Ascending aorta (tissue), 2 donors: ENCODE measurements around the gene M1AP. TPM values are rescaled to one million over a fixed set of nuclear protein-coding genes. Genes with fewer than 3 reads are reported as not detected.

ENCODE experiments used
- DNase-seq, 2 donors: peaks; one replicate each; pipeline ENCODE4 v3.0.0-alpha.2; 2019; ENCODE audit warnings: low spot score in 2 of 2
- H3K27ac ChIP-seq, 2 donors: fragments of 200-600 bp; sonication (generic); one replicate each; pipeline ENCODE4 v1.5.1; 2016 to 2017; ENCODE audit warnings: mild to moderate bottlenecking in 1 of 2
- H3K27me3 ChIP-seq: fragments of 200-600 bp; sonication (generic); one replicate; pipeline ENCODE4 v1.5.1; 2017
- H3K36me3 ChIP-seq, 2 donors: fragments of 200-600 bp; sonication (generic); one replicate each; pipeline ENCODE4 v1.5.1; 2016
- H3K4me1 ChIP-seq, 2 donors: fragments of 200-600 bp; sonication (generic); one replicate each; pipeline ENCODE4 v1.5.1; 2016 to 2017; ENCODE audit warnings: mild to moderate bottlenecking in 1 of 2
- H3K4me3 ChIP-seq, 2 donors: fragments of 200-600 bp; sonication (generic); one replicate each; pipeline ENCODE4 v1.5.1; 2016 to 2017; ENCODE audit warnings: mild to moderate bottlenecking in 1 of 2
- H3K9me3 ChIP-seq, 2 donors: fragments of 200-600 bp; sonication (generic); one replicate each; pipeline ENCODE4 v1.5.1; 2016
- CTCF ChIP-seq, 3 experiments: fragments of 200-600 bp in 2 of 3; fragments of 450-650 bp in 1 of 3; sonication (generic) in 2 of 3; IDR thresholded peaks; one replicate each; pipeline ENCODE4 v1.5.1; 2016 to 2019; ENCODE audit warnings: antibody characterized with exemption in 3 of 3, mild to moderate bottlenecking in 1 of 3, moderate library complexity in 1 of 3
- intact Hi-C: fragments of 100-400 bp; cut with DNase I; formaldehyde crosslinking; loops from one replicate; pipeline ENCODE4 v1.15.1; 2023
- total RNA-seq: library from RNA; depleted of rRNA; stranded (reverse); fragments of >200 nt; gene quantifications from one replicate; pipeline ENCODE4 v1.1.0, GENCODE V29; 2016

Gene M1AP
- total RNA-seq, 1 donor from 2014 or later: not detected

DNA sequence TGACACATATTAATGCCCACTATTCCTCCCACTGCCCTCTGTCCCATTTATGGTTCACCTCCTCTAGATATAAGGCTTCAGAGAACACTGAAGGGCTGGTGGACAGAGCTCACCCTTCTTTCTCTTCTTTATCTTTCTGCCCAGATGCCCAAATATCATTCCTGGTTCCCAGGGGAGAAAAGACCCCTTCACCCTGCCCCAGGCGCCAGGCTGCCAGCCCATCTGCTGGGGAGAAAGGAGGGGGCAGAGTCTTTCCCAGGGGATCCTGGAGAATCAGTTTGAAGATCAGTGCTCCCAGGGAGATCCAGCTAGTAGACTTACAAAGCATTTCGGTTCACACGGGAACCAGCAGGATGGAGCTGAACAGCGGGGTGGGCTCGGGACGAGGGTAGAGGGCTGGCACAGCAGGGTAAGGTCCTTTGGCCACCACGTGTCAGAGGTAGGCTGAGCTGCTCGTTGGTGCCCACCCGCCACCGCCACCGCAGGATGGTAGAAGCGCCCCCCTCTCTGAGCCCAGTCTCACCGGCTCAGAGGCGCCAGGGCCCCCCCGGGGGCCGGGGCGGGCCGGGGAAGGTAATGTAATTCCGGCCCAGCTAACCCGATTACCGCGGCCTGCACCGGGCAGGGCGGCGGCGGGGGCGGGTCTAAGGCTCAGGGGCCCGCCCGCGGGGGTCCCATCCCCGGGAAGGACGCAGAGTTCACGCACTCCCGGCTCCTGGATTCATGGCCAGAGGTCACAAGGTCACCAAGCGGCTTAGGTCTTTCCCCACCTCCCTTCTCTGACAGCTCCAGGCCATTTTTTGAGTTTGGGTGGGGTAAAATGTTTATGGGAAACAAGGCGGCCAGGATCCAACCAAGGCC, 135.2 kb downstream of the M1AP start:
- no peak overlapping the region for H3K27ac ChIP-seq

DNA sequence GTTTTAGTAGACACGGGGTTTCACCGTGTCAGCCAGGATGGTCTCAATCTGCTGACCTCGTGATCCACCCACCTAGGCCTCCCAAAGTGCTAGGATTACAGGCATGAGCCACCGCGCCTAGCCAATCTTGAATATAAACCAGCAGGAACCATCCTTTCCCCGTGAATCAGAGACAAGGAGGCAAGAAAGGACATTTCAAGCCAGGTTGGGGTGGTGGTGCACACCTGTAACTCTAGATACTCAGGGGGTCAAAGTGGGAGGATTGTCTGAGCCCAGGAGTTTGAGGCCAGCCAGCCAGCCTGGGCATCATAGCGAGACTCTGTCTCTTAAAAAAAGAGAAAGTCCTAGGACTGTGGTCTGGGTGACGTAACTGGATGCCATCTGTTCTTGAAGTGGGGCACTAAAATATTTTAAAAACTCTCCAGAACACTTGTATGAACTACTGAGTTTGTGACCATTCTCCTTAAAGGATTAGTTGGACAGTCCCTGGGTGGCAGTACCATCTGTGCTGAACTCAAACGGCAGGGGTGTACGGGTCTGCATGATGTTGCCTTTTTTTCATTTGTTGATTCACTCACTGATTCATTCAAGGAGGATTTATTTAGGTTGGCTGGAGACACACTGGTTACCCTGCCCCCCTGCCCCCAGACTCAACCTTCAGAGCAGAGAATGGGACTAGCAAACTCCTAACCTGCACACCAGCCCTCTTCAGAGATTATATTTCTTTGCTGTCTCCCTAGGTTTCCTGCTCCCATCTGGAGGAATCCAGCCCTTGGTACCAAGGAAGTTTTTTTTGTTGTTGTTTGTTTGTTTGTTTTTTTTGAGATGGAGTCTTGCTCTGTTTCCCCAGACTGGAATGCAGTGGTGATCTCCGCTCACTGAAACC, 136.8 kb downstream of the M1AP start:
- no peaks in the 10 kb centered on the region for H3K36me3 ChIP-seq
- TF ChIP-seq CTCF (IDR thresholded peaks at IDR 0.05): no peak
- H3K4me3 ChIP-seq: no peak overlapping the region
- no peak for DNase-seq
- H3K27ac ChIP-seq: no peak overlapping the region
- H3K27me3 ChIP-seq: peaks cover 36% of the 10 kb centered on the region
- intact Hi-C loops: no loop called here
- peaks cover 18 to 27% of the 10 kb centered on the region in 2 donors for H3K4me1 ChIP-seq
- H3K9me3 ChIP-seq: no peaks in the 10 kb centered on the region

More for the DNA sequence above, 135.2 kb downstream of the M1AP start:
- Histone ChIP-seq H3K9me3 (no peaks in the 10 kb centered on the region), H3K27me3 (peaks cover 39% of the 10 kb centered on the region), H3K4me3 (no peak overlapping the region), H3K36me3 (no peaks in the 10 kb centered on the region), H3K4me1 (peaks cover 18 to 19% of the 10 kb centered on the region in 2 donors)
- intact Hi-C loops: no loop called here
- no peak for DNase-seq
- TF ChIP-seq CTCF (IDR thresholded peaks at IDR 0.05): no peak

DNA sequence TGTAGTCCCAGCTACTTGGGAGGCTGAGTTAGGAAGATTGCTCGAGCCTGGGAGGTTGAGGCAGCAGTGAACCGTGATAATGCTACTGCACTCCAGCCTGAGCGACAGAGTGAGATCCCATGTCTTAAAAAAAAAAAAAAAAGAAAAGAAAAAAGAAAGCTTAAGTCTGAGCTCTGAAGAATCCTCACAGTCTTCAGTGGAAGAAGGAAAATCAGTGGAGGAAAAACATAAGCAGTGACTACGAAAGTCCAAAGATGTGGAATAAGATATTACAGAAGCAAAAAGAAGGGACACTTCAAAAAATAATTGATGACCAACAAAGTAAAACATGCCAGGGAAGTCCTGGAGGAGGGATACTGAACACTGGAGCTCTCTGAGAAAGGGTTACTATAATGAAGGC, 137.9 kb downstream of the M1AP start:
- peaks cover 2 to 8% of the 10 kb centered on the region in 2 donors for H3K36me3 ChIP-seq
- no peaks in the 10 kb centered on the region for H3K9me3 ChIP-seq
- H3K27me3 ChIP-seq: peaks cover 26% of the 10 kb centered on the region
- H3K27ac ChIP-seq: no peak overlapping the region
- intact Hi-C loops: no loop called here
- DNase-seq: no peak
- peaks cover 8 to 27% of the 10 kb centered on the region in 2 donors for H3K4me1 ChIP-seq
- TF ChIP-seq CTCF (IDR thresholded peaks at IDR 0.05): no peak
- no peak overlapping the region for H3K4me3 ChIP-seq

GRCh38 chr2:74507926-74508520, 140.1 kb downstream of the M1AP start:
- Histone ChIP-seq H3K36me3 (peaks cover 7 to 14% of the 10 kb centered on the region in 2 donors), H3K4me1 (peaks cover 3 to 24% of the 10 kb centered on the region in 2 donors), H3K27ac (peak overlapping the region; percentile 99), H3K27me3 (peaks cover 3% of the 10 kb centered on the region), H3K4me3 (peak overlapping the region; percentile 76 to 78), H3K9me3 (no peaks in the 10 kb centered on the region)
- DNase-seq: no peak
- intact Hi-C loops: loop anchor here (1.0 to 5.0 kb wide), 7 partner anchors 21 to 329 kb away; partner anchors contain the start of genes AUP1, DOK1, HTRA2 and INO80B
- TF ChIP-seq CTCF (IDR thresholded peaks at IDR 0.05): no peak

Other genes with a start within 250 kb of the M1AP start
- 10.3 TPM for gene C2orf81, start 226.7 kb downstream of the M1AP start, total RNA-seq
- gene WDR54, start 226.6 kb downstream of the M1AP start, total RNA-seq: 5.5 TPM
- gene RTKN, start 206.4 kb downstream of the M1AP start, total RNA-seq: 9.5 TPM
- 79.4 TPM for gene INO80B, start 193.2 kb downstream of the M1AP start, total RNA-seq
- gene WBP1, start 189.9 kb downstream of the M1AP start, total RNA-seq: 18.1 TPM
- gene MOGS, start 182.9 kb downstream of the M1AP start, total RNA-seq: 71.9 TPM
- gene MRPL53, start 175.7 kb downstream of the M1AP start, total RNA-seq: 37.7 TPM
- 16.5 TPM for gene CCDC142, start 165.3 kb downstream of the M1AP start, total RNA-seq
- gene TTC31, start 165.2 kb downstream of the M1AP start, total RNA-seq: 19.5 TPM
- gene LBX2, start 148.7 kb downstream of the M1AP start, total RNA-seq: 3.0 TPM
- not detected for gene PCGF1, start 140.6 kb downstream of the M1AP start, total RNA-seq
- not detected for gene TLX2, start 133.9 kb downstream of the M1AP start, total RNA-seq
- gene DQX1, start 122.1 kb downstream of the M1AP start, total RNA-seq: not detected
- 120 TPM for gene AUP1, start 118.6 kb downstream of the M1AP start, total RNA-seq
- 80.1 TPM for gene HTRA2, start 118.4 kb downstream of the M1AP start, total RNA-seq
- gene LOXL3, start 94.4 kb downstream of the M1AP start, total RNA-seq: 19.8 TPM
- gene DOK1, start 93.6 kb downstream of the M1AP start, total RNA-seq: 68.1 TPM
- gene SEMA4F, start 5.9 kb upstream of the M1AP start, total RNA-seq: 0.32 TPM
- gene HK2, start 185.8 kb upstream of the M1AP start, total RNA-seq: 6.8 TPM